GM23248 (cell line): ENCODE data around the gene PCDHB6. TPM values are rescaled to one million over a fixed set of nuclear protein-coding genes. Genes with fewer than 3 reads are reported as not detected.

Experiments
- polyA plus RNA-seq: library from polyadenylated mRNA; unstranded; fragments of >200 nt; fragmentation: Nextera tagmentation; extraction: Ambion mirVana; gene quantifications from 2 replicates; pipeline ENCODE4 v1.2.1, GENCODE V29; 2016
- total RNA-seq: library from RNA; depleted of rRNA; stranded (reverse); fragments of >200 nt; shearing (Covaris generic); gene quantifications from 2 replicates; pipeline ENCODE4 v1.2.3, GENCODE V29; 2014; rRNA removed

The PCDHB6 gene
- total and polyA plus RNA-seq, 2 experiments from 2014 or later = 0.10 to 0.22 TPM

Other genes starting within 250 kb of the PCDHB6 start
Only the 30 nearest of the 32 such genes appear.
- gene PCDHAC1, start 223.8 kb upstream of the PCDHB6 start, total RNA-seq = 0.38 TPM in 1 of 2 replicates, not detected in the other
- gene PCDHAC1, start 223.8 kb upstream of the PCDHB6 start, polyA plus RNA-seq = not detected in 2 replicates
- not detected in 2 replicates for gene PCDHAC2, start 183.6 kb upstream of the PCDHB6 start, total RNA-seq
- not detected in 2 replicates for gene PCDHAC2, start 183.6 kb upstream of the PCDHB6 start, polyA plus RNA-seq
- not detected in 2 replicates for gene PCDHB1, start 98.7 kb upstream of the PCDHB6 start, total RNA-seq
- not detected in 2 replicates for gene PCDHB1, start 98.7 kb upstream of the PCDHB6 start, polyA plus RNA-seq
- 4.9 and 8.9 TPM in 2 replicates for gene PCDHB2, start 55.4 kb upstream of the PCDHB6 start, total RNA-seq
- gene PCDHB2, start 55.4 kb upstream of the PCDHB6 start, polyA plus RNA-seq = 4.4 and 6.0 TPM in 2 replicates
- gene PCDHB3, start 49.6 kb upstream of the PCDHB6 start, total RNA-seq = 0.76 and 1.1 TPM in 2 replicates
- gene PCDHB3, start 49.6 kb upstream of the PCDHB6 start, polyA plus RNA-seq = 0.23 and 0.24 TPM in 2 replicates
- gene PCDHB4, start 28.2 kb upstream of the PCDHB6 start, total RNA-seq = 0.22 and 0.63 TPM in 2 replicates
- 0.60 and 1.0 TPM in 2 replicates for gene PCDHB4, start 28.2 kb upstream of the PCDHB6 start, polyA plus RNA-seq
- 0.43 and 1.3 TPM in 2 replicates for gene PCDHB5, start 14.9 kb upstream of the PCDHB6 start, total RNA-seq
- 0.05 TPM in 1 of 2 replicates, not detected in the other for gene PCDHB5, start 14.9 kb upstream of the PCDHB6 start, polyA plus RNA-seq
- 0.65 and 0.89 TPM in 2 replicates for gene PCDHB7, start 22.6 kb downstream of the PCDHB6 start, total RNA-seq
- 0.51 and 0.52 TPM in 2 replicates for gene PCDHB7, start 22.6 kb downstream of the PCDHB6 start, polyA plus RNA-seq
- gene PCDHB8, start 27.7 kb downstream of the PCDHB6 start, total RNA-seq = 2.1 and 2.9 TPM in 2 replicates
- gene PCDHB8, start 27.7 kb downstream of the PCDHB6 start, polyA plus RNA-seq = 0.83 and 1.0 TPM in 2 replicates
- 4.2 and 5.1 TPM in 2 replicates for gene PCDHB16, start 32.3 kb downstream of the PCDHB6 start, total RNA-seq
- 4.8 and 5.0 TPM in 2 replicates for gene PCDHB16, start 32.3 kb downstream of the PCDHB6 start, polyA plus RNA-seq
- gene PCDHB9, start 37.1 kb downstream of the PCDHB6 start, total RNA-seq = 1.5 and 2.5 TPM in 2 replicates
- 1.3 and 1.9 TPM in 2 replicates for gene PCDHB9, start 37.1 kb downstream of the PCDHB6 start, polyA plus RNA-seq
- gene PCDHB10, start 42.3 kb downstream of the PCDHB6 start, total RNA-seq = 1.3 and 2.9 TPM in 2 replicates
- gene PCDHB10, start 42.3 kb downstream of the PCDHB6 start, polyA plus RNA-seq = 0.86 and 1.3 TPM in 2 replicates
- gene PCDHB11, start 49.6 kb downstream of the PCDHB6 start, total RNA-seq = 0.38 and 1.2 TPM in 2 replicates
- gene PCDHB11, start 49.6 kb downstream of the PCDHB6 start, polyA plus RNA-seq = 1.1 TPM in 2 replicates
- gene PCDHB12, start 58.7 kb downstream of the PCDHB6 start, total RNA-seq = 0.43 and 2.9 TPM in 2 replicates
- gene PCDHB12, start 58.7 kb downstream of the PCDHB6 start, polyA plus RNA-seq = 0.48 and 0.53 TPM in 2 replicates
- gene PCDHB13, start 63.9 kb downstream of the PCDHB6 start, total RNA-seq = 2.8 and 3.3 TPM in 2 replicates
- 1.6 and 2.0 TPM in 2 replicates for gene PCDHB13, start 63.9 kb downstream of the PCDHB6 start, polyA plus RNA-seq
- gene PCDHB14, start 73.3 kb downstream of the PCDHB6 start, total RNA-seq = 2.1 and 4.3 TPM in 2 replicates
- 1.7 and 2.1 TPM in 2 replicates for gene PCDHB14, start 73.3 kb downstream of the PCDHB6 start, polyA plus RNA-seq
- gene PCDHB15, start 95.3 kb downstream of the PCDHB6 start, total RNA-seq = 2.7 and 2.8 TPM in 2 replicates
- 1.5 and 1.9 TPM in 2 replicates for gene PCDHB15, start 95.3 kb downstream of the PCDHB6 start, polyA plus RNA-seq
- not detected in 2 replicates for gene SLC25A2, start 154.0 kb downstream of the PCDHB6 start, total RNA-seq
- gene SLC25A2, start 154.0 kb downstream of the PCDHB6 start, polyA plus RNA-seq = not detected in 2 replicates
- gene TAF7, start 170.7 kb downstream of the PCDHB6 start, total RNA-seq = 65.0 and 65.9 TPM in 2 replicates
- 104 and 114 TPM in 2 replicates for gene TAF7, start 170.7 kb downstream of the PCDHB6 start, polyA plus RNA-seq
- gene PCDHGA1, start 180.5 kb downstream of the PCDHB6 start, total RNA-seq = 0.38 and 1.8 TPM in 2 replicates
- gene PCDHGA1, start 180.5 kb downstream of the PCDHB6 start, polyA plus RNA-seq = 0.63 and 0.72 TPM in 2 replicates
- 6.3 and 7.3 TPM in 2 replicates for gene PCDHGA2, start 188.7 kb downstream of the PCDHB6 start, total RNA-seq
- 4.3 and 5.3 TPM in 2 replicates for gene PCDHGA2, start 188.7 kb downstream of the PCDHB6 start, polyA plus RNA-seq
- gene PCDHGA3, start 193.8 kb downstream of the PCDHB6 start, total RNA-seq = 7.5 and 7.6 TPM in 2 replicates
- gene PCDHGA3, start 193.8 kb downstream of the PCDHB6 start, polyA plus RNA-seq = 4.0 and 5.4 TPM in 2 replicates
- 0.25 and 0.86 TPM in 2 replicates for gene PCDHGB1, start 200.0 kb downstream of the PCDHB6 start, total RNA-seq
- gene PCDHGB1, start 200.0 kb downstream of the PCDHB6 start, polyA plus RNA-seq = 0.16 and 0.19 TPM in 2 replicates
- gene PCDHGA4, start 205.0 kb downstream of the PCDHB6 start, total RNA-seq = 10.8 and 13.9 TPM in 2 replicates
- gene PCDHGA4, start 205.0 kb downstream of the PCDHB6 start, polyA plus RNA-seq = 8.1 and 8.6 TPM in 2 replicates
- 2.2 and 2.5 TPM in 2 replicates for gene PCDHGB2, start 209.9 kb downstream of the PCDHB6 start, total RNA-seq
- gene PCDHGB2, start 209.9 kb downstream of the PCDHB6 start, polyA plus RNA-seq = 0.76 and 0.94 TPM in 2 replicates
- gene PCDHGA5, start 214.1 kb downstream of the PCDHB6 start, total RNA-seq = 0.86 and 1.3 TPM in 2 replicates
- 0.24 and 0.35 TPM in 2 replicates for gene PCDHGA5, start 214.1 kb downstream of the PCDHB6 start, polyA plus RNA-seq
- gene PCDHGB3, start 220.2 kb downstream of the PCDHB6 start, total RNA-seq = 2.8 and 4.0 TPM in 2 replicates
- gene PCDHGB3, start 220.2 kb downstream of the PCDHB6 start, polyA plus RNA-seq = 0.95 and 1.2 TPM in 2 replicates
- gene PCDHGA6, start 223.8 kb downstream of the PCDHB6 start, total RNA-seq = 5.4 and 5.8 TPM in 2 replicates
- 2.1 and 2.6 TPM in 2 replicates for gene PCDHGA6, start 223.8 kb downstream of the PCDHB6 start, polyA plus RNA-seq
- 0.43 and 1.6 TPM in 2 replicates for gene PCDHGA7, start 232.7 kb downstream of the PCDHB6 start, total RNA-seq
- gene PCDHGA7, start 232.7 kb downstream of the PCDHB6 start, polyA plus RNA-seq = 0.84 and 1.1 TPM in 2 replicates
- gene PCDHGB4, start 237.6 kb downstream of the PCDHB6 start, total RNA-seq = 6.8 and 7.6 TPM in 2 replicates
- gene PCDHGB4, start 237.6 kb downstream of the PCDHB6 start, polyA plus RNA-seq = 5.0 and 5.6 TPM in 2 replicates